HepG2 (cell line): Measurements from ENCODE around the gene PTX4. TPM values are rescaled to one million over a fixed set of nuclear protein-coding genes. Genes with fewer than 3 reads are reported as not detected.

Source experiments
- NFYB ChIP-seq: sonication (generic); formaldehyde crosslinking; IDR thresholded peaks from 2 replicates; pipeline ENCODE4 v1.4.0; 2020; ENCODE audit warnings: missing genetic modification reagents
- NPAS2 ChIP-seq: sonication (generic); formaldehyde crosslinking; IDR thresholded peaks from 2 replicates; pipeline ENCODE4 v1.8.0; 2022; ENCODE audit warnings: mild to moderate bottlenecking, missing genetic modification reagents, borderline replicate concordance
- PPARG ChIP-seq: conservative IDR thresholded peaks from 2 replicates; pipeline ENCODE4 v1.6.1; 2016; ENCODE audit warnings: missing biosample characterization, missing genetic modification reagents
- SALL1 ChIP-seq: sonication (generic); formaldehyde crosslinking; IDR thresholded peaks from 2 replicates; pipeline ENCODE4 v1.8.0; 2022; ENCODE audit warnings: mild to moderate bottlenecking, missing genetic modification reagents
- SRY ChIP-seq: sonication (generic); formaldehyde crosslinking; IDR thresholded peaks from 2 replicates; pipeline ENCODE4 v1.8.0; 2022; ENCODE audit warnings: mild to moderate bottlenecking, missing genetic modification reagents
- ZKSCAN1 ChIP-seq: fragments of 150-350 bp; IDR thresholded peaks from 2 replicates; pipeline ENCODE4 v1.6.1; 2014; ENCODE audit warnings: low read length
- ZNF274 ChIP-seq: sonication (generic); formaldehyde crosslinking; IDR thresholded peaks from 2 replicates; pipeline ENCODE4 v1.5.1; 2020; ENCODE audit warnings: mild to moderate bottlenecking, missing genetic modification reagents
- ZNF614 ChIP-seq: IDR thresholded peaks from 2 replicates; pipeline ENCODE4 v1.6.1; 2018; ENCODE audit warnings: missing biosample characterization, missing genetic modification reagents, inconsistent platforms, borderline replicate concordance
- polyA plus RNA-seq, 8 experiments: library from polyadenylated mRNA; depleted of rRNA in 3 of 8; stranded (reverse) in 7 of 8; unstranded in 1 of 8; fragments of >200 nt; fragmentation: Illumina TruSeq in 4 of 8; extraction: Trizol in 4 of 8; gene quantifications; 2 replicates each; pipeline versions ENCODE4 v1.2.1 to v1.2.3, GENCODE V29; 2011 to 2016; ENCODE audit warnings: low read depth in 4 of 8, missing spikeins in 1 of 8, mixed read lengths in 1 of 8; ENCODE audit not compliant: insufficient read depth in 1 of 8
- total RNA-seq, 5 experiments: library from RNA; depleted of rRNA; stranded (reverse); fragments of >200 nt; fragmentation: Illumina TruSeq; extraction: Trizol; gene quantifications; 2 replicates each; pipeline ENCODE4 v1.2.3, GENCODE V29; 2016; ENCODE audit warnings: low read depth in 1 of 5
- TF ChIP-seq, protein P1 (sequence below): IDR thresholded peaks from 2 replicates; pipeline ENCODE4 v1.6.1; 2016; ENCODE audit warnings: low read depth, borderline replicate concordance
- TF ChIP-seq, protein P2 (sequence below): sonication (generic); formaldehyde crosslinking; IDR thresholded peaks from 2 replicates; pipeline ENCODE4 v1.8.1; 2023; ENCODE audit warnings: mild to moderate bottlenecking, moderate library complexity, missing genetic modification reagents
- TF ChIP-seq, protein P3 (sequence below), 2 experiments: fragments of 450-650 bp in 1 of 2; sonication (generic) in 1 of 2; formaldehyde crosslinking in 1 of 2; IDR thresholded peaks; 2 replicates each; pipeline versions ENCODE4 v1.6.1 to v1.8.0; 2016 to 2022; ENCODE audit warnings: antibody characterized with exemption in 1 of 2, mild to moderate bottlenecking in 1 of 2, missing genetic modification reagents in 1 of 2
- TF ChIP-seq, protein P4 (sequence below): sonication (generic); formaldehyde crosslinking; IDR thresholded peaks from 2 replicates; pipeline ENCODE4 v1.9.0; 2021; ENCODE audit warnings: missing genetic modification reagents, borderline replicate concordance
- TF ChIP-seq, protein P5 (sequence below): sonication (generic); formaldehyde crosslinking; IDR thresholded peaks from 2 replicates; pipeline ENCODE4 v1.5.0; 2020; ENCODE audit warnings: missing genetic modification reagents

PTX4 gene
- total and polyA plus RNA-seq, 2 of the 13 experiments (the other 11 are each of a cell fraction or from before 2014, with no cell fraction given): 0.04 TPM; not detected in 1

DNA sequence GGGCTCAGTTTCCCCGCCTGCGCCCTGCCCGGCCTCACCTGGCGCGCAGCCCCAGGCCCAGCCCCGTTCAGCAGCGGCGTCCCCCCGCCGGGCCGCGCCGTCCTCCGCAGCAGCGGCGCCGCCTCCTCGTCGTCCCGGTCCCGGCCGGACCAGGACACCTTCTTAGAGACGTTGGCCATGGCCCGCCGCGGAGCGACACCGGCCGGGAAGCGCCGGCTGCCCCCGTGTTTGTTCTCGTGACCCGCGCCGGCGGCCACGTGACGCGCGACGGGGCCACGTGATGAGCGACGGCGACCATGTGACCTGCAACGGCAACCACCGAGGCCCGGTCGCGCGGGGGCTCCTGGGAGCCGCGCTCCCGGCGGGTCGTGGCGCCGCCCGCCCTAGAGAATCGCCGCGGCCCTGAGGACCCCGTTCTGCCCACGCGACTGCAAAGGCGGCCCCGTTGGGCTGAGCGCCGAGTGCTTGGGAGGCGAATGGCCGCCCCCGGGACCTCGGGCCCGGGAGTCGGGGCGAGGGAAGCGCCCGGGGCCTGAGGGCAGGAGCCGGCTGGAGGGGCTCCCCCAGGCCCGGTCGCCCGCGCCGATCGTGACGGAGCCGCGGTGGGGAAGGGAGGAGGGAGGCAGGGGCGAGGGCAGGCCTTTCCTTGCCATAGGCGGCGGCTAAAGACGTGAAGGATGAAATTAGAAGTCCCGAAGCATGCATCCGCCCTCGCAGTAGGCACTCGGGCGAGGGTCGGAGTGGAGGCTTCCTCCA, 13.8 kb downstream of the PTX4 start, which contains the start of gene CLCN7 (continued):
- TF ChIP-seq, protein P1, sequence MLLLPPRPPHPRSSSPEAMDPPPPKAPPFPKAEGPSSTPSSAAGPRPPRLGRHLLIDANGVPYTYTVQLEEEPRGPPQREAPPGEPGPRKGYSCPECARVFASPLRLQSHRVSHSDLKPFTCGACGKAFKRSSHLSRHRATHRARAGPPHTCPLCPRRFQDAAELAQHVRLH (CRISPR knock-in tag): peak; percentile 96
- TF ChIP-seq SALL1: peak; percentile 92
- TF ChIP-seq SRY: peak; percentile 92
- TF ChIP-seq, protein P2, sequence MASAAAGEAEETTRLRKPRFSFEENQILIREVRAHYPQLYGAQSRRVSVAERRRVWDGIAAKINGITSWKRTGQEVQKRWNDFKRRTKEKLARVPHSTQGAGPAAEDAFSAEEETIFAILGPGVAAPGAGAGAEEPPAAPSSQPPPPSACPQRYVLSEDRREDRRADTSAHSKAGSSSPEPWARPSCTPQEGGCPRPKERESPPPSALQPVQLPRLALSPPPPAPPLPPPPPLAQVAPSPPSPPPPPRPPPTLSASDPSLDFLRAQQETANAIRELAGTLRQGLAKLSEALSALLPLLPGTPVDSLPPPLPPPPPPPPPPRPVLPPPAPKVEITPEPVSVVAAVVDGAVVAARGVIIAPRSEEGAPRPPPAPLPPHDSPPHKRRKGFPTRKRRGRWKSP (CRISPR knock-in tag): peak; percentile 51; the same call in 1 of the 2 replicates
- TF ChIP-seq, protein P3, sequence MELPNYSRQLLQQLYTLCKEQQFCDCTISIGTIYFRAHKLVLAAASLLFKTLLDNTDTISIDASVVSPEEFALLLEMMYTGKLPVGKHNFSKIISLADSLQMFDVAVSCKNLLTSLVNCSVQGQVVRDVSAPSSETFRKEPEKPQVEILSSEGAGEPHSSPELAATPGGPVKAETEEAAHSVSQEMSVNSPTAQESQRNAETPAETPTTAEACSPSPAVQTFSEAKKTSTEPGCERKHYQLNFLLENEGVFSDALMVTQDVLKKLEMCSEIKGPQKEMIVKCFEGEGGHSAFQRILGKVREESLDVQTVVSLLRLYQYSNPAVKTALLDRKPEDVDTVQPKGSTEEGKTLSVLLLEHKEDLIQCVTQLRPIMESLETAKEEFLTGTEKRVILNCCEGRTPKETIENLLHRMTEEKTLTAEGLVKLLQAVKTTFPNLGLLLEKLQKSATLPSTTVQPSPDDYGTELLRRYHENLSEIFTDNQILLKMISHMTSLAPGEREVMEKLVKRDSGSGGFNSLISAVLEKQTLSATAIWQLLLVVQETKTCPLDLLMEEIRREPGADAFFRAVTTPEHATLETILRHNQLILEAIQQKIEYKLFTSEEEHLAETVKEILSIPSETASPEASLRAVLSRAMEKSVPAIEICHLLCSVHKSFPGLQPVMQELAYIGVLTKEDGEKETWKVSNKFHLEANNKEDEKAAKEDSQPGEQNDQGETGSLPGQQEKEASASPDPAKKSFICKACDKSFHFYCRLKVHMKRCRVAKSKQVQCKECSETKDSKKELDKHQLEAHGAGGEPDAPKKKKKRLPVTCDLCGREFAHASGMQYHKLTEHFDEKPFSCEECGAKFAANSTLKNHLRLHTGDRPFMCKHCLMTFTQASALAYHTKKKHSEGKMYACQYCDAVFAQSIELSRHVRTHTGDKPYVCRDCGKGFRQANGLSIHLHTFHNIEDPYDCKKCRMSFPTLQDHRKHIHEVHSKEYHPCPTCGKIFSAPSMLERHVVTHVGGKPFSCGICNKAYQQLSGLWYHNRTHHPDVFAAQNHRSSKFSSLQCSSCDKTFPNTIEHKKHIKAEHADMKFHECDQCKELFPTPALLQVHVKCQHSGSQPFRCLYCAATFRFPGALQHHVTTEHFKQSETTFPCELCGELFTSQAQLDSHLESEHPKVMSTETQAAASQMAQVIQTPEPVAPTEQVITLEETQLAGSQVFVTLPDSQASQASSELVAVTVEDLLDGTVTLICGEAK (IDR thresholded peaks at IDR 0.05): no peak
- TF ChIP-seq, protein P3 (CRISPR knock-in tag; IDR thresholded peaks at IDR 0.05): peak; percentile 58; the same call in 1 of the 2 replicates
- peak; percentile 88; the same call in 1 of the 2 replicates for TF ChIP-seq ZNF614 (CRISPR knock-in tag)
- TF ChIP-seq, protein P4, sequence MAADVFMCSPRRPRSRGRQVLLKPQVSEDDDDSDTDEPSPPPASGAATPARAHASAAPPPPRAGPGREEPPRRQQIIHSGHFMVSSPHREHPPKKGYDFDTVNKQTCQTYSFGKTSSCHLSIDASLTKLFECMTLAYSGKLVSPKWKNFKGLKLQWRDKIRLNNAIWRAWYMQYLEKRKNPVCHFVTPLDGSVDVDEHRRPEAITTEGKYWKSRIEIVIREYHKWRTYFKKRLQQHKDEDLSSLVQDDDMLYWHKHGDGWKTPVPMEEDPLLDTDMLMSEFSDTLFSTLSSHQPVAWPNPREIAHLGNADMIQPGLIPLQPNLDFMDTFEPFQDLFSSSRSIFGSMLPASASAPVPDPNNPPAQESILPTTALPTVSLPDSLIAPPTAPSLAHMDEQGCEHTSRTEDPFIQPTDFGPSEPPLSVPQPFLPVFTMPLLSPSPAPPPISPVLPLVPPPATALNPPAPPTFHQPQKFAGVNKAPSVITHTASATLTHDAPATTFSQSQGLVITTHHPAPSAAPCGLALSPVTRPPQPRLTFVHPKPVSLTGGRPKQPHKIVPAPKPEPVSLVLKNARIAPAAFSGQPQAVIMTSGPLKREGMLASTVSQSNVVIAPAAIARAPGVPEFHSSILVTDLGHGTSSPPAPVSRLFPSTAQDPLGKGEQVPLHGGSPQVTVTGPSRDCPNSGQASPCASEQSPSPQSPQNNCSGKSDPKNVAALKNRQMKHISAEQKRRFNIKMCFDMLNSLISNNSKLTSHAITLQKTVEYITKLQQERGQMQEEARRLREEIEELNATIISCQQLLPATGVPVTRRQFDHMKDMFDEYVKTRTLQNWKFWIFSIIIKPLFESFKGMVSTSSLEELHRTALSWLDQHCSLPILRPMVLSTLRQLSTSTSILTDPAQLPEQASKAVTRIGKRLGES (CRISPR knock-in tag): peak; percentile 38; the same call in 1 of the 2 replicates
- TF ChIP-seq ZNF274 (CRISPR knock-in tag): peak; percentile 88; the same call in 1 of the 2 replicates
- 0 out of 2 replicates have a peak, but pooled peaks have one; percentile 43 for TF ChIP-seq PPARG
- no peak for TF ChIP-seq ZKSCAN1
- no peak for TF ChIP-seq NPAS2 (CRISPR knock-in tag)
- TF ChIP-seq NFYB (CRISPR knock-in tag): peak; percentile 30; the same call in 1 of the 2 replicates
- TF ChIP-seq, protein P5, sequence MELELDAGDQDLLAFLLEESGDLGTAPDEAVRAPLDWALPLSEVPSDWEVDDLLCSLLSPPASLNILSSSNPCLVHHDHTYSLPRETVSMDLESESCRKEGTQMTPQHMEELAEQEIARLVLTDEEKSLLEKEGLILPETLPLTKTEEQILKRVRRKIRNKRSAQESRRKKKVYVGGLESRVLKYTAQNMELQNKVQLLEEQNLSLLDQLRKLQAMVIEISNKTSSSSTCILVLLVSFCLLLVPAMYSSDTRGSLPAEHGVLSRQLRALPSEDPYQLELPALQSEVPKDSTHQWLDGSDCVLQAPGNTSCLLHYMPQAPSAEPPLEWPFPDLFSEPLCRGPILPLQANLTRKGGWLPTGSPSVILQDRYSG (CRISPR knock-in tag): peak; percentile 97
